ENCODE results near the gene GEMIN4.
"Not testable (repeated sequence)": the region's sequence is repeated elsewhere in the genome, so short reads cannot be mapped to it uniquely, and the experiment has no call there.

GEMIN4 gene

DNA sequence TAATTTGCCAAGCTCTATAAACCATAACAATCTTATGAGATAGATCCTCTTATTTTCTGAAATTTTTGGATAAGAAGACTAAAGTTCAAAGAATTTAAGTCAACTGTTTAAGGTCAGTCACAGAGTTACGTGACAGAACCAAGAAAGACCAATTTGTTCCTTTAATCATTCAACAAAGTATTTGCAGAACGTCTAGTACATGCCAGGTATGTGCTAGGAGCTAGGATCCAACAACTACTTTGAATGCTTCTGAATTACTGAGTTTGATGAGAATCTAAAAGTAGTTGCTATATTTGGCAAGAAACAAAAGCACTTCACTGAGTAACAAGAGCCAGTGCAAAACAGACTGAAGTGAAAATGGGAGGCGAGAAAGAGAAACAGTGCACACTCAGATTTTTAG is 15.0 kb upstream of the GEMIN4 start:
- DNase-seq: no peak
- H3K36me3 ChIP-seq (ENCODE audit: control insufficient read depth in 4 of 4, insufficient read depth in 4 of 4, low read length in 3 of 4): peaks cover 10 to 62% (median 39%) of the 10 kb centered on the region in 4 experiments
- no peak overlapping the region for H3K4me3 ChIP-seq (ENCODE audit: control insufficient read depth in 1 of 7, extremely low read depth in 1 of 7, insufficient read depth in 4 of 7, low read depth in 2 of 7, low read length in 6 of 7)
- no peaks in the 10 kb centered on the region for H3K9me3 ChIP-seq (ENCODE audit: control extremely low read depth in 1 of 5, control insufficient read depth in 4 of 5, insufficient read depth in 2 of 5, low read depth in 1 of 5, low read length in 4 of 5)
- POLR2A ChIA-PET: no interaction called here
- H3K4me1 ChIP-seq (ENCODE audit: control extremely low read depth in 1 of 4, control insufficient read depth in 4 of 4, insufficient read depth in 4 of 4, low read length in 3 of 4): no peaks in the 10 kb centered on the region
- 97% methylated on average over 3 of the region's 3 CpGs for WGBS (ENCODE audit: insufficient coverage)
- no peaks in the 10 kb centered on the region for H3K27me3 ChIP-seq (replicated peaks in 2 of 5; ENCODE audit: control insufficient read depth in 4 of 5, insufficient read depth in 5 of 5, low read length in 4 of 5)
- no peak overlapping the region for H3K27ac ChIP-seq (ENCODE audit: insufficient read depth in 1 of 2, low read depth in 1 of 2, low read length in 2 of 2, poor library complexity in 1 of 2, severe bottlenecking in 2 of 2)
- CTCF ChIA-PET: interaction anchor here (0.8 kb wide), 1 partner anchor 12 kb away, joined by 3 read pairs; no protein-coding TSS in a partner anchor

DNA sequence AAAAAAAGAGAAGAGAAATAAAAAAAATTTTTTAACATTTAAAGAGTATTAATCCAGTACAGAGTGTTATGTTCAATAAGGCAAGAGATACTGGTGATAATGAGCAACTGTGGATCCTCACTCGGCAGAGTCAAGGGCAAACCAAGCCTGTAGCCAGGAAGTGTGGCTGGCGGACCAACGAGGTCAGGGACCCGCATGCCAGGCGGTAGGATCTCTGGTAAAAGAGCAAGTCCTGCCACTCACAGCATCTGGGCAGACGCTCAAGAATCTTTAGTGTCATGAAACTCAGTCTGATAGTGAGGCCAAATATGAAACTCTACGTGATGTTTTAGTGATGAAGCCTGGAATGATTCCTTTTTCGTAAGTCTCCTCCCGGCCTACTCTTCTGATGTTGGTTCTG is 8.3 kb upstream of the GEMIN4 start:
- Histone ChIP-seq H3K27me3 (replicated peaks in 2 of 5; ENCODE audit: control insufficient read depth in 4 of 5, insufficient read depth in 5 of 5, low read length in 4 of 5) (no peaks in the 10 kb centered on the region), H3K4me1 (ENCODE audit: control extremely low read depth in 1 of 4, control insufficient read depth in 4 of 4, insufficient read depth in 4 of 4, low read length in 3 of 4) (no peaks in the 10 kb centered on the region), H3K4me3 (ENCODE audit: control insufficient read depth in 1 of 7, extremely low read depth in 1 of 7, insufficient read depth in 4 of 7, low read depth in 2 of 7, low read length in 6 of 7) (no peak overlapping the region), H3K9me3 (ENCODE audit: control extremely low read depth in 1 of 5, control insufficient read depth in 4 of 5, insufficient read depth in 2 of 5, low read depth in 1 of 5, low read length in 4 of 5) (no peaks in the 10 kb centered on the region), H3K36me3 (ENCODE audit: control insufficient read depth in 4 of 4, insufficient read depth in 4 of 4, low read length in 3 of 4) (peaks cover 18 to 60% (median 46%) of the 10 kb centered on the region in 4 experiments), H3K27ac (ENCODE audit: insufficient read depth in 1 of 2, low read depth in 1 of 2, low read length in 2 of 2, poor library complexity in 1 of 2, severe bottlenecking in 2 of 2) (no peak overlapping the region)
- ChIA-PET POLR2A (no interaction called here), CTCF (no interaction called here)
- 91% methylated on average over 9 of the region's 9 CpGs for WGBS (ENCODE audit: insufficient coverage)
- DNase-seq: no peak

DNA sequence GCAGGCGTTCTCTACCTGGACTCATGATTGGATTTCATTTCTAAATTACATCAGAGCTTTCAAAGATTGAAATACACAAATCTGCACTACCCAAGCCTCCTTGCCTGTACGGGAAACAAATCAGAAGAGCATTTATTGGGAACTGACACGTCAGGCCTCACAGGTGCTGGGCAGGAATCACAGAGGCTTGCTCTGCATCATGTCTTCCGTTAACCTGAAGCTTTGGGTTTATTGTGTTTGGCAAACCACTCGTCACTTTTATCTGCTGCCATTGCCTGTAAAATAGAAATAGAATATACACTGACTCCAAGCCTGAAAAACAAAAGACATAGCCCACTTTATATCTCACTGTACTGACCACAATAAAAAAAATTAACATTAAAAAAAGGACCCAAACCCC is 7.9 kb upstream of the GEMIN4 start:
- Histone ChIP-seq H3K9me3 (ENCODE audit: control extremely low read depth in 1 of 5, control insufficient read depth in 4 of 5, insufficient read depth in 2 of 5, low read depth in 1 of 5, low read length in 4 of 5) (no peaks in the 10 kb centered on the region), H3K4me3 (ENCODE audit: control insufficient read depth in 1 of 7, extremely low read depth in 1 of 7, insufficient read depth in 4 of 7, low read depth in 2 of 7, low read length in 6 of 7) (no peak overlapping the region), H3K36me3 (ENCODE audit: control insufficient read depth in 4 of 4, insufficient read depth in 4 of 4, low read length in 3 of 4) (peaks cover 14 to 56% (median 42%) of the 10 kb centered on the region in 4 experiments), H3K27me3 (replicated peaks in 2 of 5; ENCODE audit: control insufficient read depth in 4 of 5, insufficient read depth in 5 of 5, low read length in 4 of 5) (no peaks in the 10 kb centered on the region), H3K27ac (ENCODE audit: insufficient read depth in 1 of 2, low read depth in 1 of 2, low read length in 2 of 2, poor library complexity in 1 of 2, severe bottlenecking in 2 of 2) (no peak overlapping the region), H3K4me1 (ENCODE audit: control extremely low read depth in 1 of 4, control insufficient read depth in 4 of 4, insufficient read depth in 4 of 4, low read length in 3 of 4) (no peaks in the 10 kb centered on the region)
- ChIA-PET CTCF (interaction anchor here (1.6 kb wide), 1 partner anchor 29 kb away, joined by 3 read pairs; no protein-coding TSS in a partner anchor), POLR2A (no interaction called here)
- no peak for DNase-seq
- WGBS (ENCODE audit: insufficient coverage): 96% methylated on average over 4 of the region's 5 CpGs

DNA sequence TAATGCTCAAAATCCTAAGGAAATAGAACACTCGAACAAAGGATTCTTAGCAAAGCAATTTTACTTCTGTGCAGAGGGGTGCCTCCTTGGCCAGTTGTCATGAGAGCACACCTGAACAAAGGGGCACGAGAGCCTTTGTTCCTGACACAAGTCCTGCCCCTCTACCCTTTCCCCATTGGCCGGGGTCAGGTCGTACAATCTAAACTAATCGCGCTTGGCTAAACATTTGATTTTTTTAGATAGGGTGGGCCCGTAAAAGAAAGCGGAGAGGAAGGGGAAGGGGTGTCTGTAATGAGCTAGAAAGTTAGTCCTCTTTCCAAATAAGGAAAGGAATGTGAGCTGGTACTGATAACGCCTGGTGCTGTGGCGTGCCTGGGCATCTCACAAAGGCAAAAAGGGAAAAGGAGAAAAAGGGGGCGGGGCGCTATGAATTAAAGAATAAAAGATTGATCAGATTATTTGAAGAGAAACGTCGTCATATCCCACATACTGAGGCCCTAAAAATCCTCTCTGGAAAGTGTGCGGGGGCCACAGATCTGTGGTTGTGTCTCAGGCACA is 4.0 kb upstream of the GEMIN4 start:
- H3K4me3 ChIP-seq (ENCODE audit: control insufficient read depth in 1 of 7, extremely low read depth in 1 of 7, insufficient read depth in 4 of 7, low read depth in 2 of 7, low read length in 6 of 7); DNase-seq; H3K9me3 ChIP-seq (ENCODE audit: control extremely low read depth in 1 of 5, control insufficient read depth in 4 of 5, insufficient read depth in 2 of 5, low read depth in 1 of 5, low read length in 4 of 5); H3K27ac ChIP-seq (ENCODE audit: insufficient read depth in 1 of 2, low read depth in 1 of 2, low read length in 2 of 2, poor library complexity in 1 of 2, severe bottlenecking in 2 of 2); POLR2A ChIA-PET; H3K27me3 ChIP-seq (replicated peaks in 2 of 5; ENCODE audit: control insufficient read depth in 4 of 5, insufficient read depth in 5 of 5, low read length in 4 of 5): not testable (repeated sequence)
- 94% methylated on average over 11 of the region's 15 CpGs for WGBS (ENCODE audit: insufficient coverage)
- Histone ChIP-seq H3K4me1 (ENCODE audit: control extremely low read depth in 1 of 4, control insufficient read depth in 4 of 4, insufficient read depth in 4 of 4, low read length in 3 of 4) (peaks cover under 1 to 16% (median 14%) of the 10 kb centered on the region in 4 experiments), H3K36me3 (ENCODE audit: control insufficient read depth in 4 of 4, insufficient read depth in 4 of 4, low read length in 3 of 4) (peaks cover 13 to 35% (median 27%) of the 10 kb centered on the region in 4 experiments)
- CTCF ChIA-PET: interaction anchor here (1.6 kb wide), 1 partner anchor 8 kb away, joined by 7 read pairs; no protein-coding TSS in a partner anchor

DNA sequence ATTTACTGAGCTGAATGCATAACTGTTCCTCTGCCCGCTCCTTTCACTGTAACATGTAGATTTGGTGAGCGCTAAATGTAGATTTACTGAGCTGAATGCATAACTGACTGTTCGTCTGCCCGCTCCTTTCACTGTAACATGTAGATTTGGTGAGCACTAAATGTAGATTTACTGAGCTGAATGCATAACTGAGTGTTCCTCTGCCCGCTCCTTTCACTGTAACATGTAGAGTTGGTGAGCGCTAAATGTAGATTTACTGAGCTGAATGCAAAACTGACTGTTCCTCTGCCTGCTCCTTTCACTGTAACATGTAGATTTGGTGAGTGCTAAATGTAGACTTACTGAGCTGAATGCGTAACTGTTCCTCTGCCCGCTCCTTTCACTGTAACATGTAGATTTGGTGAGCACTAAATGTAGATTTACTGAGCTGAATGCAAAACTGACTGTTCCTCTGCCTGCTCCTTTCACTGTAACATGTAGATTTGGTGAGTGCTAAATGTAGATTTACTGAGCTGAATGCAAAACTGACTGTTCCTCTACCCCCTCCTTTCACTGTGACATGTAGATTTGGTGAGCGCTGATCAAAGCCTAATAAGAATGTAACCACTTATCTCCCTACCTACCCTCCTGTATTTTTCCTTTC is 3.4 kb upstream of the GEMIN4 start:
- WGBS (ENCODE audit: insufficient coverage): 99% methylated on average over 8 of the region's 9 CpGs
- POLR2A ChIA-PET; H3K4me3 ChIP-seq (ENCODE audit: control insufficient read depth in 1 of 7, extremely low read depth in 1 of 7, insufficient read depth in 4 of 7, low read depth in 2 of 7, low read length in 6 of 7); DNase-seq; H3K27ac ChIP-seq (ENCODE audit: insufficient read depth in 1 of 2, low read depth in 1 of 2, low read length in 2 of 2, poor library complexity in 1 of 2, severe bottlenecking in 2 of 2); H3K27me3 ChIP-seq (replicated peaks in 2 of 5; ENCODE audit: control insufficient read depth in 4 of 5, insufficient read depth in 5 of 5, low read length in 4 of 5); H3K9me3 ChIP-seq (ENCODE audit: control extremely low read depth in 1 of 5, control insufficient read depth in 4 of 5, insufficient read depth in 2 of 5, low read depth in 1 of 5, low read length in 4 of 5): not testable (repeated sequence)
- peaks cover 5 to 23% (median 20%) of the 10 kb centered on the region in 4 experiments for H3K4me1 ChIP-seq (ENCODE audit: control extremely low read depth in 1 of 4, control insufficient read depth in 4 of 4, insufficient read depth in 4 of 4, low read length in 3 of 4)
- CTCF ChIA-PET: interaction anchor here (1.3 to 2.0 kb wide), 3 partner anchors 9 to 40 kb away, joined by 3 to 7 read pairs (median 4); no protein-coding TSS in a partner anchor
- peaks cover 11 to 29% (median 23%) of the 10 kb centered on the region in 4 experiments for H3K36me3 ChIP-seq (ENCODE audit: control insufficient read depth in 4 of 4, insufficient read depth in 4 of 4, low read length in 3 of 4)

DNA sequence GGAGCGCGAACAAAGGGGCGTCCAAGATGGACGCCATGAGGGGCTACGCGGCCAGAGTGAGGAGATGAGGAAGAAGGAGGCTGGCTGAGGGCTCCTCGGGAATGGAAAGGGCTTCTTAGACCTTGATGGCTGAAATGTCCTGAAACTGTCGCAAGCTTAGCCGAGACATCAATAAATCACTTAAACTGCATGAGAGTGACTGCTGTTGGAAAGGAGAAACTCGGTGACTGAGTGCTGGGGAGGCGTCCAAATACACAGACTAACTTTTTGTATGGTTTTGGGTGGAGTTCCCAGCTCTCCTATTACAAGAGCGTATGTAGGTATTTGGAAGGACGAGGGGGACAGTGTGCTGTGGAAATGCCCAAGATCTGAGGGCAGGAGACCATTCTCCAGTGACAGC is 1.4 kb upstream of the GEMIN4 start:
- WGBS (ENCODE audit: insufficient coverage): 88% methylated on average over 7 of the region's 13 CpGs
- Histone ChIP-seq H3K9me3 (ENCODE audit: control extremely low read depth in 1 of 5, control insufficient read depth in 4 of 5, insufficient read depth in 2 of 5, low read depth in 1 of 5, low read length in 4 of 5) (peaks cover 0 to 3% (median 0%) of the 10 kb centered on the region in 5 experiments), H3K4me3 (ENCODE audit: control insufficient read depth in 1 of 7, extremely low read depth in 1 of 7, insufficient read depth in 4 of 7, low read depth in 2 of 7, low read length in 6 of 7) (peak overlapping the region in 1 of 7 experiments; percentile 49), H3K27me3 (replicated peaks in 2 of 5; ENCODE audit: control insufficient read depth in 4 of 5, insufficient read depth in 5 of 5, low read length in 4 of 5) (no peaks in the 10 kb centered on the region), H3K27ac (ENCODE audit: insufficient read depth in 1 of 2, low read depth in 1 of 2, low read length in 2 of 2, poor library complexity in 1 of 2, severe bottlenecking in 2 of 2) (no peak overlapping the region), H3K4me1 (ENCODE audit: control extremely low read depth in 1 of 4, control insufficient read depth in 4 of 4, insufficient read depth in 4 of 4, low read length in 3 of 4) (peaks cover 7 to 26% (median 21%) of the 10 kb centered on the region in 4 experiments), H3K36me3 (ENCODE audit: control insufficient read depth in 4 of 4, insufficient read depth in 4 of 4, low read length in 3 of 4) (peaks cover 2 to 18% (median 14%) of the 10 kb centered on the region in 4 experiments)
- ChIA-PET CTCF (interaction anchor here (1.0 to 1.2 kb wide), 2 partner anchors 9 to 11 kb away, joined by 3 to 10 read pairs; no protein-coding TSS in a partner anchor), POLR2A (no interaction called here)
- no peak for DNase-seq

GRCh38 chr17:752620-753219 is 656 bp upstream of the GEMIN4 start:
- H3K4me3 ChIP-seq (ENCODE audit: control insufficient read depth in 1 of 7, extremely low read depth in 1 of 7, insufficient read depth in 4 of 7, low read depth in 2 of 7, low read length in 6 of 7): peak overlapping the region; percentile 35 to 88 (median 76)
- POLR2A ChIA-PET: no interaction called here
- peaks cover 0 to 20% (median 14%) of the 10 kb centered on the region in 4 experiments for H3K36me3 ChIP-seq (ENCODE audit: control insufficient read depth in 4 of 4, insufficient read depth in 4 of 4, low read length in 3 of 4)
- peaks cover 0 to 3% (median 0%) of the 10 kb centered on the region in 5 experiments for H3K9me3 ChIP-seq (ENCODE audit: control extremely low read depth in 1 of 5, control insufficient read depth in 4 of 5, insufficient read depth in 2 of 5, low read depth in 1 of 5, low read length in 4 of 5)
- DNase-seq: peak; percentile 47 to 73 (median 66)
- H3K27me3 ChIP-seq (replicated peaks in 2 of 5; ENCODE audit: control insufficient read depth in 4 of 5, insufficient read depth in 5 of 5, low read length in 4 of 5): no peaks in the 10 kb centered on the region
- WGBS (ENCODE audit: insufficient coverage): 10% methylated on average over 25 of the region's 43 CpGs
- peak overlapping the region; percentile 25 to 73 for H3K27ac ChIP-seq (ENCODE audit: insufficient read depth in 1 of 2, low read depth in 1 of 2, low read length in 2 of 2, poor library complexity in 1 of 2, severe bottlenecking in 2 of 2)
- peaks cover 7 to 26% (median 21%) of the 10 kb centered on the region in 4 experiments for H3K4me1 ChIP-seq (ENCODE audit: control extremely low read depth in 1 of 4, control insufficient read depth in 4 of 4, insufficient read depth in 4 of 4, low read length in 3 of 4)
- CTCF ChIA-PET: interaction anchor here (0.5 to 1.8 kb wide), 10 partner anchors 8 to 248 kb away, joined by 3 to 10 read pairs (median 3); no protein-coding TSS in a partner anchor
